OCI-LY3 (cell line): ENCODE measurements around the gene RPS18.

Source experiments
- CTCF ChIP-seq: fragments of 200-600, 300-600 bp; sonication (generic); IDR thresholded peaks from 2 replicates; pipeline ENCODE4 v1.5.1; 2014; ENCODE audit warnings: antibody characterized with exemption, low read length, low read depth
- EZH2phosphoT487 ChIP-seq: fragments of 200-600 bp; shearing (Covaris generic); IDR thresholded peaks from 2 replicates; pipeline ENCODE4 v1.6.1; 2018; ENCODE audit warnings: antibody characterized with exemption, mixed run types, low read depth

GRCh38 chr6:33250731-33251130, 21.1 kb upstream of the RPS18 start:
- TF ChIP-seq CTCF (no peak), EZH2phosphoT487 (no peak)
